GM23248 (cell line): Measurements from ENCODE around the gene ASXL1. TPM values are rescaled to one million over a fixed set of nuclear protein-coding genes. Genes with fewer than 3 reads are reported as not detected.
A peak's percentile ranks its signal among the peaks of the same experiment; 100 is the strongest.

Source experiments
- DNase-seq: peaks from one replicate; pipeline ENCODE4 v3.0.0-alpha.2; 2015
- H2AFZ ChIP-seq: fragments of 200-600 bp; sonication (generic); 2 replicates; pipeline ENCODE4 v1.6.1; 2016; ENCODE audit warnings: antibody characterized with exemption
- H3F3A ChIP-seq: fragments of 200-600 bp; sonication (generic); 2 replicates; pipeline ENCODE4 v1.6.1; 2016; ENCODE audit warnings: mild to moderate bottlenecking, antibody characterized with exemption, mixed run types; ENCODE audit not compliant: insufficient read depth
- H3K27ac ChIP-seq: fragments of 200-600 bp; sonication (generic); 2 replicates; pipeline ENCODE4 v1.5.1; 2016; ENCODE audit warnings: mild to moderate bottlenecking
- H3K27me3 ChIP-seq: fragments of 200-600 bp; sonication (generic); replicated peaks from 2 replicates; pipeline ENCODE4 v1.6.1; 2016; ENCODE audit warnings: mild to moderate bottlenecking; ENCODE audit not compliant: insufficient read depth
- H3K36me3 ChIP-seq: fragments of 200-600 bp; sonication (generic); 2 replicates; pipeline ENCODE4 v1.6.1; 2016; ENCODE audit warnings: low read depth, mild to moderate bottlenecking
- H3K4me1 ChIP-seq: fragments of 200-600 bp; sonication (generic); 2 replicates; pipeline ENCODE4 v1.6.1; 2016; ENCODE audit warnings: mild to moderate bottlenecking; ENCODE audit not compliant: insufficient read depth
- H3K4me2 ChIP-seq: fragments of 200-600 bp; sonication (generic); one replicate; pipeline ENCODE4 v1.6.1; 2016; ENCODE audit warnings: mild to moderate bottlenecking; ENCODE audit not compliant: unreplicated experiment
- H3K4me3 ChIP-seq: fragments of 200-600 bp; sonication (generic); 2 replicates; pipeline ENCODE4 v1.5.1; 2016; ENCODE audit warnings: mild to moderate bottlenecking
- H3K79me2 ChIP-seq: fragments of 200-600 bp; sonication (generic); 2 replicates; pipeline ENCODE4 v1.6.1; 2016; ENCODE audit warnings: mild to moderate bottlenecking; ENCODE audit not compliant: insufficient read depth
- H3K9ac ChIP-seq: fragments of 200-600 bp; sonication (generic); 2 replicates; pipeline ENCODE4 v1.6.1; 2016; ENCODE audit warnings: mild to moderate bottlenecking
- H3K9me2 ChIP-seq: fragments of 200-600 bp; sonication (generic); 2 replicates; pipeline ENCODE4 v1.6.1; 2016; ENCODE audit warnings: mixed run types, mild to moderate bottlenecking, moderate library complexity; ENCODE audit not compliant: insufficient read depth
- H3K9me3 ChIP-seq: fragments of 200-600 bp; sonication (generic); one replicate; pipeline ENCODE4 v1.6.1; 2017; ENCODE audit warnings: low read depth
- H4K20me1 ChIP-seq: fragments of 200-600 bp; sonication (generic); 2 replicates; pipeline ENCODE4 v1.6.0; 2016; ENCODE audit not compliant: insufficient read depth
- EZH2 ChIP-seq: fragments of 200-600 bp; sonication (generic); IDR thresholded peaks from 2 replicates; pipeline ENCODE4 v1.6.1; 2018; ENCODE audit warnings: antibody characterized with exemption, mild to moderate bottlenecking; ENCODE audit not compliant: insufficient read depth, poor library complexity, severe bottlenecking
- EZH2phosphoT487 ChIP-seq: fragments of 200-600 bp; sonication (generic); IDR thresholded peaks from 2 replicates; pipeline ENCODE4 v1.6.1; 2018; ENCODE audit warnings: antibody characterized with exemption, moderate library complexity, mild to moderate bottlenecking, low read depth; ENCODE audit not compliant: insufficient read depth
- whole genome bisulfite sequencing, 2 experiments: methylation state at CpG; one replicate each; pipeline ENCODE4 v1.1.6; 2015 to 2017; ENCODE audit warnings: low lambda C conversion rate in 2 of 2, low coverage in 1 of 2; ENCODE audit errors: missing lambda C conversion rate in 2 of 2; 5-methylcytosine and 5-hydroxymethylcytosine counted together
- in situ Hi-C: fragments of 300-500 bp; cut with MboI; formaldehyde crosslinking; loops from 2 replicates; pipeline ENCODE4 v1.15.0; 2020
- polyA plus RNA-seq: library from polyadenylated mRNA; unstranded; fragments of >200 nt; fragmentation: Nextera tagmentation; extraction: Ambion mirVana; gene quantifications from 2 replicates; pipeline ENCODE4 v1.2.1, GENCODE V29; 2016
- total RNA-seq: library from RNA; depleted of rRNA; stranded (reverse); fragments of >200 nt; shearing (Covaris generic); gene quantifications from 2 replicates; pipeline ENCODE4 v1.2.3, GENCODE V29; 2014

Gene ASXL1
- total and polyA plus RNA-seq, 2 experiments from 2014 or later = 13.8 to 39.9 TPM

DNA sequence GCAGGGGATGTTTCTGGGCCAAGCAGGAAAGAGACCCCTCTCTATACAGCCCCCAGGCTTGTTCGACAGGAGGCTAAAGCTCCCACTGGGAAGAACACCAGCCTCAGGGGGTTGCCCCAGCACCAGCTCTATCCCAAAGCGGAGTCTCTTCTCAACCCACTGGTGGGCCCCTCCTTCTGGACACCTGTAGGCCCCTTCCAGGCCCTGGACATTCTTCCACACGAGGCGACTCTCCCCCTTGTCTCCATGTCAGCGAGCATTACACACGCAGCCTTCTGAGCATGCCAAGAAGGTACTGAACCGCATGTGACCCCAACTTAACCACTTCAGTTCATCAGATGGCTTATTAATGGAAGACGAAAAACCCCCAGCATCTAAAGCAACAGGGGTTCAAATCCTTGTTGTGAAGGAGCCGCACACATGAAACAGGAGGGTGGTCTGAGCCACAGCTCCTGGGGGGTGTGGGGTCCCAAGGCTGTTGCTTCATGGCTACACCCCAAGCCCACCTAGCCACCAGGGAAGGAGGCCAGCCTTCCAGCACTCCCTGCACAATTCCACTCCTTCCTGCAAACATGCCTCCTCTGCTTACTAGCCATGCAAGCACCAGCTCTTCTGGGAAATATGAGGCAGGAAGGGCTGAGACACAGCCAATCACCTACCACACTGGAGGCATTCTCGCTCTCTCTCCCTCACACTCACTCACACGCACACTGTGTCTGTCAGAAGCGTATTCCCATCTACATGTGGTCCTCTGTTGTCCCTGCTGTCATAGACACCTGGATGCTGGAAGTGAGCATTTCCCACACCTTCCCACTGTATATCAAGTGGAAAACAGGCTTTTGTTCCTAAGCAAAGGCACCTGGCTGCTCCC, 122.5 kb downstream of the ASXL1 start:
- H3K4me1 ChIP-seq = peaks cover 10% of the 10 kb centered on the region
- H3K79me2 ChIP-seq = peaks cover 57% of the 10 kb centered on the region
- H2AFZ ChIP-seq = no peak overlapping the region
- no peak for DNase-seq
- H3F3A ChIP-seq = peaks cover 11% of the 10 kb centered on the region; the same call in 1 of the 2 replicates
- no peaks in the 10 kb centered on the region for H3K27me3 ChIP-seq
- no peak overlapping the region for H3K4me3 ChIP-seq
- no peak overlapping the region for H3K4me2 ChIP-seq
- in situ Hi-C loops = no loop called here
- H3K36me3 ChIP-seq = no peaks in the 10 kb centered on the region
- no peaks in the 10 kb centered on the region for H3K9me2 ChIP-seq
- H3K27ac ChIP-seq = no peak overlapping the region
- H4K20me1 ChIP-seq = no peaks in the 10 kb centered on the region
- TF ChIP-seq EZH2phosphoT487 (no peak), EZH2 (no peak)
- H3K9ac ChIP-seq = no peak overlapping the region
- no peaks in the 10 kb centered on the region for H3K9me3 ChIP-seq
- 85 to 90% methylated on average over 12 of the region's 12 CpGs for WGBS, 2 experiments

DNA sequence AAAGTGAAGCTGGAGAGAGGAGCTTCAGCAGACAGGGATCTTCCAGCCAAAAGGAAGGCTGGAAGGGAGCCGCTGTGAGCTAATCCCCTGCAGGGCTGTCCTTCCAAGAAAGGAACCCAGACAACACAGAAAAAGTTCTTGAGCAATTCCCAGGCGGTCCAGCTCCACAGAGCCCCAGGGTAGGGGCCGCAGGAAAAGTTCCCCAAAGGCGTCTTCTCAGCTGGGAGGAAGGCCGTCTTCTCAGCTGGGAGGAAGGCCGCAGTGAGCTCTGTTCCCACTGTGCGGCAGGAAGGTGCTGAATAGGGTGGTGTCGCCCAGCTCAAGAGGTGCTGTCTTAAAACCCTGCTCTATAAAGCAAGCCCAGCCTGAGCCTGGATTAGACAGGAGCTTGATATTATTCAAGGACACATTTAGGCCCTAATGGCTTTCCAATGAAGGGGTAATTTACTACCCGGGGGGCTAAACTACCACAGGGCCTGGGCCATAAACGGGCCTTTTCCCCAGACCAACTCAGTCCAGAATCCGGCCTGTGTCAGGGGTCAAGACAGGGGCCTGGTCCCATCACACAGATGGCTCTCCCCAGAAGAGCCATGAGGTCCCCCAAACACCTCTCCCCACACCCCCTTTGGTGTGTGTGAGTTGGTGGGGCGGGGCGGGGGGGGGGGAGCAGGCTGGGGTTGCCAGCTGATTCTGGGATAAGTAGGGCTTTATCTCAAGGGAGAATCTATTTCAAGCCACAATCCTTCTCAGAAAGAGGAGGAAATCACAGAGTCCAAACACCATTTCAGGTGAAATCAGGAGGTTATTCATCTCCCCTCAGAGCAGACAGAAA, 123.4 kb downstream of the ASXL1 start:
- Histone ChIP-seq H2AFZ (no peak overlapping the region), H3K4me1 (peaks cover under 1% of the 10 kb centered on the region; the same call in 1 of the 2 replicates), H3K79me2 (peaks cover 51% of the 10 kb centered on the region), H3K4me2 (peak overlapping the region; percentile 91), H3K36me3 (no peaks in the 10 kb centered on the region), H3K27ac (no peak overlapping the region), H3F3A (peaks cover 15% of the 10 kb centered on the region; the same call in 1 of the 2 replicates), H3K9me2 (no peaks in the 10 kb centered on the region), H3K9me3 (no peaks in the 10 kb centered on the region), H4K20me1 (no peaks in the 10 kb centered on the region), H3K27me3 (no peaks in the 10 kb centered on the region), H3K9ac (no peak overlapping the region), H3K4me3 (peak overlapping the region; percentile 78; the same call in 1 of the 2 replicates)
- TF ChIP-seq EZH2phosphoT487 = no peak
- TF ChIP-seq EZH2 = no peak
- peak; percentile 20 for DNase-seq
- WGBS, 2 experiments = 72 to 78% methylated on average over 13 of the region's 13 CpGs
- in situ Hi-C loops = no loop called here

DNA sequence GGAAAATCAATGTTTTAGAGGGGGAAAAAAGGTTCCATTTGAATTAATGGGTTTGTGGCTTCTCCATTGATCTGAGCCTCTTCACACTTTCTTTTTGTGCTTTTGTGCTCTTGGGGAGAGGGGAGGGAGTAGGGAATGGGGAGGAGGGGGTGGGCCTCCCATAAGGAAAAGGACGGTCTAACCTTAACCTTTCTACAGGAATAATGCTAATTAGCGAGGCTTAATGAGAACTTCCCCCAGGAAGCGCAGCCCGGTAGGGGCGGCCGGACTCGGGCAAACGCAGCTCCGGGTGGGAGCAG, 124.0 kb downstream of the ASXL1 start:
- no peak overlapping the region for H3K27ac ChIP-seq
- H3K36me3 ChIP-seq = no peaks in the 10 kb centered on the region
- peak overlapping the region; percentile 66; the same call in 1 of the 2 replicates for H2AFZ ChIP-seq
- H4K20me1 ChIP-seq = no peaks in the 10 kb centered on the region
- peaks cover 15% of the 10 kb centered on the region; the same call in 1 of the 2 replicates for H3F3A ChIP-seq
- H3K9me2 ChIP-seq = no peaks in the 10 kb centered on the region
- H3K27me3 ChIP-seq = no peaks in the 10 kb centered on the region
- in situ Hi-C loops = no loop called here
- peak overlapping the region; percentile 91 for H3K4me2 ChIP-seq
- peak overlapping the region; percentile 78 for H3K4me3 ChIP-seq
- peak overlapping the region; percentile 61 for H3K9ac ChIP-seq
- no peak for DNase-seq
- H3K4me1 ChIP-seq = no peaks in the 10 kb centered on the region
- no peak for TF ChIP-seq EZH2
- no peak for TF ChIP-seq EZH2phosphoT487
- peaks cover 46% of the 10 kb centered on the region for H3K79me2 ChIP-seq
- no peaks in the 10 kb centered on the region for H3K9me3 ChIP-seq
- 38 to 45% methylated on average over 7 to 9 of the region's 9 CpGs for WGBS, 2 experiments

DNA sequence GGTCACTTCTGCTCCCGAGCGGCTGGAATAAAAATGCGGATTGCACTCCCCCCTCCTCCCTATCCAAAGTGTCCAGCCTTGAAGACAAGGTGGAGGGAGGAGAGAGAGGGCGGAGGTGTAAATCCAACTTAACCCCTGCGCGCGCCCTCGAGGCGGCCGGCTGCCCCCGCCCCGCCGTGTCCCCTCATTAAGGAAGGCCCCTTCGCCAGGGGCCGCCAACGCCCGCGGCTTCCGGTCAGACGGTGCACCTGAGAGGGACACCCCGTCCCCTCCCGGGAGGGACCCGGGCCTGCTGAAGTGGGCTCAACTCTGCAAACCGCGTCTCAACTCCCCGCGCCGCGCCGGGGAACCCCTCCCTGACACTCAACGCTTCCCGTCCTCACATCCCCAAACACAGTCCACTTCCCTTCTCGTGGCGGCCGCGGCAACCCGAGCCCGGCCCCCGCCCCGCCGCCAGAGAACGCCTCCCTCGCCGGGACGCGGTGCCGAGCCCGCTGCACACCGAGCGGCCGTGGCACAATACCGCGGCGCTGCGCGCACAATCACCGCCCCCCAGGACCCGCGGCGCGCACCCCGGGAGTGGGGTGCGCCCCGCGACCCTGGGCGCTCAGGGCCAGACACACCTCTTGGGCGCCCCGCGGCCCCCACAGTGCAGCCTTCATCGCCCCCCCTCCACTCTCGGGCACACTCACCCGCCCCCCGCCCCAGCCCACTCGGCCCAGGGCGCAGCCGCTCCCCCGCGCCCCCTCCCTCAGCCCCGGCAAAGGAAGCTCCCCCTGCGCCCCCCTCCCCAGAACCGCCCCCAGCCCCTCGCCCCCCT, 124.5 kb downstream of the ASXL1 start:
- peak; percentile 63 for DNase-seq
- H3K79me2 ChIP-seq = peaks cover 40% of the 10 kb centered on the region
- peaks cover 15% of the 10 kb centered on the region; the same call in 1 of the 2 replicates for H3F3A ChIP-seq
- H3K27ac ChIP-seq = no peak overlapping the region
- TF ChIP-seq EZH2 (no peak), EZH2phosphoT487 (no peak)
- WGBS, 2 experiments = 5 to 7% methylated on average over 24 to 77 of the region's 82 CpGs
- H3K4me1 ChIP-seq = no peaks in the 10 kb centered on the region
- peak overlapping the region; percentile 78 for H3K4me3 ChIP-seq
- no peaks in the 10 kb centered on the region for H3K36me3 ChIP-seq
- H3K9ac ChIP-seq = peak overlapping the region; percentile 61
- H3K27me3 ChIP-seq = no peaks in the 10 kb centered on the region
- H3K4me2 ChIP-seq = peak overlapping the region; percentile 91
- no peaks in the 10 kb centered on the region for H4K20me1 ChIP-seq
- H3K9me2 ChIP-seq = no peaks in the 10 kb centered on the region
- no peaks in the 10 kb centered on the region for H3K9me3 ChIP-seq
- H2AFZ ChIP-seq = peak overlapping the region; percentile 66
- in situ Hi-C loops = no loop called here
